ENCODE data around the gene SMOC1. TPM values are rescaled to one million over a fixed set of nuclear protein-coding genes. Genes with fewer than 3 reads are reported as not detected.

Gene SMOC1
- total and polyA plus RNA-seq, 9 donors, result 0.35 to 9.1 (median 0.80) TPM

- no peak for DNase-seq
- H3K9me3 ChIP-seq, result no peaks in the 10 kb centered on the region
- H3K27ac ChIP-seq, result no peak overlapping the region
- intact Hi-C loops (cut with DNase I), result no loop called here
- no peaks in the 10 kb centered on the region for H3K36me3 ChIP-seq
- no peaks in the 10 kb centered on the region for H3K27me3 ChIP-seq
- TF ChIP-seq EP300 (IDR thresholded peaks at IDR 0.05) (no peak), POLR2A (IDR thresholded peaks at IDR 0.05) (no peak), CTCF (IDR thresholded peaks at IDR 0.05) (no peak)
- 61 to 72% (median 62%) methylated on average over 1 of the region's 1 CpG for WGBS, 3 donors
- no peak overlapping the region for H3K4me3 ChIP-seq
- H3K4me1 ChIP-seq (ENCODE audit: insufficient read depth), result no peaks in the 10 kb centered on the region
These were observed 34.5 kb downstream of the SMOC1 start for GRCh38 chr14:69913686-69914085.

- WGBS, 3 donors, result 68 to 83% (median 73%) methylated on average over 1 of the region's 1 CpG
- Histone ChIP-seq H3K27me3 (no peaks in the 10 kb centered on the region), H3K27ac (no peak overlapping the region), H3K4me1 (ENCODE audit: insufficient read depth) (no peaks in the 10 kb centered on the region), H3K36me3 (no peaks in the 10 kb centered on the region), H3K4me3 (no peak overlapping the region), H3K9me3 (no peaks in the 10 kb centered on the region)
- TF ChIP-seq EP300 (IDR thresholded peaks at IDR 0.05) (no peak), CTCF (IDR thresholded peaks at IDR 0.05) (no peak), POLR2A (IDR thresholded peaks at IDR 0.05) (no peak)
- DNase-seq, result no peak
- intact Hi-C loops (cut with DNase I), result no loop called here
These were observed 37.2 kb downstream of the SMOC1 start for GRCh38 chr14:69916396-69916795.

GRCh38 chr14:69917287-69917686 lies 38.1 kb downstream of the SMOC1 start:
- no peaks in the 10 kb centered on the region for H3K36me3 ChIP-seq
- no peak for DNase-seq
- no peaks in the 10 kb centered on the region for H3K9me3 ChIP-seq
- TF ChIP-seq CTCF (IDR thresholded peaks at IDR 0.05) (no peak), POLR2A (IDR thresholded peaks at IDR 0.05) (no peak), EP300 (IDR thresholded peaks at IDR 0.05) (no peak)
- H3K4me3 ChIP-seq, result no peak overlapping the region
- no peak overlapping the region for H3K27ac ChIP-seq
- H3K27me3 ChIP-seq, result no peaks in the 10 kb centered on the region
- 66 to 75% (median 69%) methylated on average over 9 of the region's 9 CpGs for WGBS, 3 donors
- intact Hi-C loops (cut with DNase I), result no loop called here
- no peaks in the 10 kb centered on the region for H3K4me1 ChIP-seq (ENCODE audit: insufficient read depth)

- Histone ChIP-seq H3K4me1 (ENCODE audit: insufficient read depth) (no peaks in the 10 kb centered on the region), H3K36me3 (no peaks in the 10 kb centered on the region), H3K9me3 (no peaks in the 10 kb centered on the region), H3K4me3 (no peak overlapping the region), H3K27me3 (no peaks in the 10 kb centered on the region), H3K27ac (no peak overlapping the region)
- TF ChIP-seq POLR2A (IDR thresholded peaks at IDR 0.05), result no peak
- no peak for TF ChIP-seq CTCF (IDR thresholded peaks at IDR 0.05)
- no peak for TF ChIP-seq EP300 (IDR thresholded peaks at IDR 0.05)
- no peak for DNase-seq
- 57 to 80% (median 63%) methylated on average over 1 of the region's 1 CpG for WGBS, 3 donors
- intact Hi-C loops (cut with DNase I), result no loop called here
These were observed 40.6 kb downstream of the SMOC1 start for GRCh38 chr14:69919815-69920214.

- Histone ChIP-seq H3K27ac (no peak overlapping the region), H3K27me3 (no peaks in the 10 kb centered on the region), H3K4me3 (no peak overlapping the region), H3K36me3 (no peaks in the 10 kb centered on the region), H3K9me3 (no peaks in the 10 kb centered on the region), H3K4me1 (ENCODE audit: insufficient read depth) (no peaks in the 10 kb centered on the region)
- 87 to 91% (median 90%) methylated on average over 9 of the region's 9 CpGs for WGBS, 3 donors
- no peak for TF ChIP-seq CTCF (IDR thresholded peaks at IDR 0.05)
- TF ChIP-seq EP300 (IDR thresholded peaks at IDR 0.05), result no peak
- no peak for TF ChIP-seq POLR2A (IDR thresholded peaks at IDR 0.05)
- no peak for DNase-seq
- intact Hi-C loops (cut with DNase I), result no loop called here
These were observed 41.8 kb downstream of the SMOC1 start for GRCh38 chr14:69921052-69921451.

Data from ovary (tissue), 9 donors.